IgD-negative memory B cell (primary cell): ENCODE measurements around the gene SPI1. TPM values are rescaled to one million over a fixed set of nuclear protein-coding genes. Genes with fewer than 3 reads are reported as not detected.

Experiments
- H3K27ac Mint-ChIP-seq, 3 donors: one replicate each; pipeline ENCODE4 v1.8.0; 2020 to 2022; ENCODE audit warnings: mild to moderate bottlenecking in 3 of 3, mixed read lengths in 3 of 3, moderate library complexity in 1 of 3
- H3K27me3 Mint-ChIP-seq: one replicate; pipeline ENCODE4 v1.8.0; 2021; ENCODE audit warnings: mixed read lengths
- H3K36me3 Mint-ChIP-seq: one replicate; pipeline ENCODE4 v1.8.0; 2020; ENCODE audit warnings: mild to moderate bottlenecking, mixed read lengths
- H3K4me1 Mint-ChIP-seq, 3 donors: one replicate each; pipeline ENCODE4 v1.8.0; 2020 to 2022; ENCODE audit warnings: mixed read lengths in 3 of 3, mild to moderate bottlenecking in 1 of 3
- H3K4me3 Mint-ChIP-seq, 4 donors: one replicate each; pipeline ENCODE4 v1.8.0; 2020 to 2022; ENCODE audit warnings: mild to moderate bottlenecking in 4 of 4, mixed read lengths in 4 of 4, moderate library complexity in 3 of 4
- H3K9me3 Mint-ChIP-seq, 3 donors: one replicate each; pipeline ENCODE4 v1.8.0; 2020 to 2021; ENCODE audit warnings: mixed read lengths in 3 of 3, mild to moderate bottlenecking in 1 of 3
- polyA plus RNA-seq: library from polyadenylated mRNA; unstranded; fragments of 300-500 nt; fragmentation: Illumina TruSeq; gene quantifications from one replicate; pipeline ENCODE4 v1.2.3, GENCODE V29; 2021

SPI1 gene
- polyA plus RNA-seq, 1 donor from 2014 or later: 67.7 TPM

- Mint-ChIP-seq H3K9me3 (no peaks in the 10 kb centered on the region), H3K4me3 (peak overlapping the region in 1 of 4 donors; percentile 39), H3K36me3 (no peaks in the 10 kb centered on the region), H3K27me3 (no peaks in the 10 kb centered on the region), H3K27ac (peak overlapping the region in 1 of 3 donors; percentile 29), H3K4me1 (peaks cover 0 to 2% (median 0%) of the 10 kb centered on the region in 3 donors)
Measured at GRCh38 chr11:47351156-47352126, 26.9 kb downstream of the SPI1 start.

DNA sequence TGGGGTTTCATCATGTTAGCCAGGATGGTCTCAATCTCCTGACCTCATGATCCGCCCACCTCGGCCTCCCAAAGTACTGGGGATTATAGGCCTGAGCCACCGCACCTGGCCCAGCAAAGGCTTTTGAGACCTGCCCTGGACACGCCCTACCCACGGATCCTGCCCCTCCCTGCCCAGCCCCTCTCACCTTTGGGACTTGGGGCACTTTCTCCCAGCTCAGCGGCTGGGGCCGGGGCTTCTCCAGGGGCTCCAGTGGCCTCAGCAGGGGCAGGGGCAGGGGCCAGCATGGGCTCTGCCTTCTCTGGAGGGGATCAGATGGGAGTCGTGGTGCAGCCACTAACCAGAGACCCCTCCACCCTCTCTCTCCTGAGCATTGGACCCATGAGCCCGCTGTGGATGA is 28.0 kb downstream of the SPI1 start:
- H3K27ac Mint-ChIP-seq: no peak overlapping the region

GRCh38 chr11:47349521-47350095 is 28.7 kb downstream of the SPI1 start:
- Mint-ChIP-seq H3K4me1 (peaks cover 0 to 2% (median 0%) of the 10 kb centered on the region in 3 donors), H3K27me3 (no peaks in the 10 kb centered on the region), H3K9me3 (peaks cover 0 to 1% (median 0%) of the 10 kb centered on the region in 3 donors), H3K27ac (no peak overlapping the region), H3K36me3 (no peaks in the 10 kb centered on the region), H3K4me3 (no peak overlapping the region)

More for the DNA sequence above, 28.0 kb downstream of the SPI1 start:
- no peaks in the 10 kb centered on the region for H3K36me3 Mint-ChIP-seq
- no peaks in the 10 kb centered on the region for H3K9me3 Mint-ChIP-seq
- H3K4me3 Mint-ChIP-seq: no peak overlapping the region
- no peaks in the 10 kb centered on the region for H3K27me3 Mint-ChIP-seq
- H3K4me1 Mint-ChIP-seq: peaks cover 0 to 2% (median 0%) of the 10 kb centered on the region in 3 donors

- no peak overlapping the region for H3K4me3 Mint-ChIP-seq
- H3K36me3 Mint-ChIP-seq: no peaks in the 10 kb centered on the region
- peaks cover 0 to 1% (median 0%) of the 10 kb centered on the region in 3 donors for H3K9me3 Mint-ChIP-seq
- no peak overlapping the region for H3K27ac Mint-ChIP-seq
- H3K27me3 Mint-ChIP-seq: no peaks in the 10 kb centered on the region
- peaks cover 0 to 2% (median 0%) of the 10 kb centered on the region in 3 donors for H3K4me1 Mint-ChIP-seq
Measured at GRCh38 chr11:47348859-47349258, 29.5 kb downstream of the SPI1 start.

GRCh38 chr11:47348131-47348802 is 30.1 kb downstream of the SPI1 start:
- no peaks in the 10 kb centered on the region for H3K36me3 Mint-ChIP-seq
- H3K27me3 Mint-ChIP-seq: no peaks in the 10 kb centered on the region
- H3K27ac Mint-ChIP-seq: no peak overlapping the region
- H3K4me3 Mint-ChIP-seq: no peak overlapping the region
- H3K9me3 Mint-ChIP-seq: peaks cover 0 to 1% (median 0%) of the 10 kb centered on the region in 3 donors
- H3K4me1 Mint-ChIP-seq: peaks cover 0 to 2% (median 0%) of the 10 kb centered on the region in 3 donors

- no peaks in the 10 kb centered on the region for H3K27me3 Mint-ChIP-seq
Measured at GRCh38 chr11:47347137-47347536, 31.2 kb downstream of the SPI1 start.

DNA sequence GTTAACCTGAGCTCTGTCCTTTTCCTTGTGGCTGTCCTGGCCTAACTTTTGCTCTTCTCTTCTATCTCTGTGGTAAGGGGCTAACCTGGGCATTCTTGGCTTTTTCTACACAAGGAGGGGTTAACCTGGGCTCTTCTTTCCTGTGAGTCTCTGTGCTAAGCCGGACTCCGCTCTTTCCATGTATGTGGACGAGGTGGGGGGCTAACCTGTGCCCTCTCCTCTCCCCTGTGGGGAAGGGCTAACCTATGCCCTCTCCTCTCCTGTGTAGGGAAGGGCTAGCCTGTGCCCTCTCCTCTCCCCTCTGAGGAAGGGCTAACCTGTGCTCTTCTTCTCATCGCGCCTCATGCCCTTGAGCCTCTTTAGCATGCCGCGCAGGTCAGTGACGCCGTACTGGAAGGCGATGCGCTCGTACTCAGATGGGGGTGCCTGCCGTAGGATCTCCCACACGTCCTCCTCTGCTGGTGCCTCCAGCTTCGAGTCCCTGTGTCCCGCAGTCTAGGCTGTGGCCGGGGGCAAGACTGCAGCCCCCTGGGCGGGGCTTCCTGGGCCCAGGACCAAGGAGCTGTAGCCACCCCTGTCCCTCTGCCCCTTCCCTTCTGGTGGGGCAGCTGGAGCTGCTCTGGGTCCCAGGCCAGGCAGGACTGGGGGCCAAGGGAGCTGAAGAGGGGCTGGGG is 32.3 kb downstream of the SPI1 start:
- Mint-ChIP-seq H3K27me3 (no peaks in the 10 kb centered on the region), H3K36me3 (no peaks in the 10 kb centered on the region), H3K27ac (no peak overlapping the region), H3K4me3 (no peak overlapping the region), H3K4me1 (peaks cover 0 to 2% (median 0%) of the 10 kb centered on the region in 3 donors), H3K9me3 (peaks cover 0 to 1% (median 0%) of the 10 kb centered on the region in 3 donors)

More at GRCh38 chr11:47347137-47347536, 31.2 kb downstream of the SPI1 start:
- Mint-ChIP-seq H3K36me3 (no peaks in the 10 kb centered on the region), H3K4me1 (peaks cover 0 to 2% (median 0%) of the 10 kb centered on the region in 3 donors), H3K4me3 (no peak overlapping the region), H3K9me3 (peaks cover 0 to 1% (median 0%) of the 10 kb centered on the region in 3 donors), H3K27ac (no peak overlapping the region)

- Mint-ChIP-seq H3K4me3 (peak overlapping the region in 1 of 4 donors; percentile 66), H3K9me3 (peaks cover 0 to 1% (median 0%) of the 10 kb centered on the region in 3 donors), H3K27me3 (no peaks in the 10 kb centered on the region), H3K27ac (no peak overlapping the region), H3K36me3 (no peaks in the 10 kb centered on the region), H3K4me1 (no peaks in the 10 kb centered on the region)
Measured at GRCh38 chr11:47342854-47343253, 35.5 kb downstream of the SPI1 start.

DNA sequence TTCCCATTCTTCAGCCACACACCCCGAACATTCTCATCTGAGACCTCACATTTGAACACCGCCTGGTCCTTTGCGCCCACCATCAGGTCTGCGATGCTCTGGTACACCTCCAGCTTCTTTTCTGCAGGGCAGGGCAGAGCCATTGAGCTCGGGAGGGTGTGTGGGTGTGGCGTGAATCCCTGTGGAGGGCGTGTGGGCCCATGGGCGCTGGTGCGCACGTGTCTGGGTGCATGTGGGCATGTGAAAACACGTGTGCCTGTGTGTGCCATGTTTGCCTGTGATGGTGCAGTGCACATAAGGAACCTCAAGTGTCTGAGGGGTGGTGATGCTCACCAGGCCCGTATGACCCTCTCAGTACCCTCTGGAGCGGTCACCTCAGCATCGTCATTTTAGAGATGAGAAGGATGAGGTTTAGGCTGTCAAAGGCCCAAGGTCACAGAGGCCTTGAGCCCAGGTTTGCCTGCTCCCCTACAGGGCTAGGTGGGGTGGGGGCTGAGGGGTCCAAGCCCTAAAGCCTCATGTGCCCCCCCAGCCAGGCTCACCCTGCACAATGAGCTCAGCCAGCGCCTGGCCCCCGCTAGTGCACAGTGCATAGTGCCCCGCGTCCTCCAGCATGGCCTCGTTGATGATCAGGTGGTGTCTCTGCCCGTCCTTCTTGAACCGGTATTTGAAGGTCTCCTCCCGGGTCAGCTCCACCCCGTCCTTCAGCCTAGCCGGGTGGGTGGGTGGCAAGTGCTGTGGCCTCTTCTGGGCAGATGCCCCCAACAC is 36.1 kb downstream of the SPI1 start:
- H3K9me3 Mint-ChIP-seq: peaks cover 0 to 1% (median 0%) of the 10 kb centered on the region in 3 donors
- H3K36me3 Mint-ChIP-seq: no peaks in the 10 kb centered on the region
- H3K27ac Mint-ChIP-seq: no peak overlapping the region
- H3K27me3 Mint-ChIP-seq: no peaks in the 10 kb centered on the region
- no peak overlapping the region for H3K4me3 Mint-ChIP-seq
- no peaks in the 10 kb centered on the region for H3K4me1 Mint-ChIP-seq

- Mint-ChIP-seq H3K36me3 (no peaks in the 10 kb centered on the region), H3K9me3 (peaks cover 0 to 1% (median 0%) of the 10 kb centered on the region in 3 donors), H3K27ac (peak overlapping the region in 1 of 3 donors; percentile 71), H3K4me1 (no peaks in the 10 kb centered on the region), H3K4me3 (no peak overlapping the region), H3K27me3 (no peaks in the 10 kb centered on the region)
Measured at GRCh38 chr11:47340980-47341775, 37.2 kb downstream of the SPI1 start.

GRCh38 chr11:47340010-47340409 is 38.3 kb downstream of the SPI1 start:
- H3K27ac Mint-ChIP-seq: no peak overlapping the region

DNA sequence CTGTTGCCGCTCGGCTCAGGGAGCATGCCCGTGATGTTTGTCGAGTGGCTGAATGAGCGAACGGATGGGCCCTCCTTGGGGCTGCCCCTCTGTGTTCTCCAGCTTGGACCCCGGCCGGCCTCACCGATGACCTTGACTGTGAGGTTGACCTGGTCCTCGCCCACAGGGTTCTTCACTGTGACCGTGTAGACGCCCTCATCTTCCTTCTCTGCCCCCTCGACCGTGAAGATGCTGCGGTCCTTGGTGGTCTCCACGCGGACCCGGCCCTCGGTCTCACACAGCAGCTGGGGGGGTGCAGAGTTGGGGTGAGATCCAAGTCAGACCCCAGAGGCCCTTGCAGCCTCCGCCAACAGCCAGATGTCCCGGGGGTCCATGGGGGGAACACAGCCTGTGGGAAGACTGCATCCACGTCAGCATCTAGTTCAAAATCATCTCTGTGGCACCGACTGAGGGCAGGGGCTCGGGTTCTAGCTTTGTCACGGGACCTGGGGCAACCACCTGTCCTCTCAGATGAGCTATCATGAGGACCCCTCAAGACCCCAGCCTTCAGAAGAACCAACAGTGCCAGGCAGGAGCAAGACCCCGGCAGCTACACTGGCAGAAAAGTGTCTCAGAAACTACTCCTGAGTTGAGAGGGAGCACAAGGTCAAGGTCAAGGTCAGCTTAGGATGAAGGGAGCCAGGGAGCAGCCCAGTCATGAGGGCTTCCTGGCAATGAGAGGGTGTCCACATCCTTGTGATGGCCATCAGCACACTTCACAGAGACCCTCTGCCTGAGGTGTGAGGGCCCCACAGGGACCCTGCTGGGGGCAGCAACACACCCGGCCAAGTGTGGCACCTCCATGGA is 39.7 kb downstream of the SPI1 start:
- no peaks in the 10 kb centered on the region for H3K4me1 Mint-ChIP-seq
- H3K9me3 Mint-ChIP-seq: no peaks in the 10 kb centered on the region
- H3K36me3 Mint-ChIP-seq: no peaks in the 10 kb centered on the region
- H3K27me3 Mint-ChIP-seq: no peaks in the 10 kb centered on the region
- H3K4me3 Mint-ChIP-seq: no peak overlapping the region
- H3K27ac Mint-ChIP-seq: peak overlapping the region in 1 of 3 donors; percentile 76

More at GRCh38 chr11:47340010-47340409, 38.3 kb downstream of the SPI1 start:
- H3K36me3 Mint-ChIP-seq: no peaks in the 10 kb centered on the region
- H3K27me3 Mint-ChIP-seq: no peaks in the 10 kb centered on the region
- no peaks in the 10 kb centered on the region for H3K9me3 Mint-ChIP-seq
- H3K4me3 Mint-ChIP-seq: no peak overlapping the region
- no peaks in the 10 kb centered on the region for H3K4me1 Mint-ChIP-seq
